IMR-90 (cell line): ENCODE data around the gene PEX16.

ENCODE experiments used
- CEBPB ChIP-seq: IDR thresholded peaks from 2 replicates; pipeline ENCODE4 v1.6.1; 2012; ENCODE audit warnings: low read depth, low read length, improper control_type of control experiment
- CTCF ChIP-seq: conservative IDR thresholded peaks from 2 replicates; pipeline ENCODE4 v1.5.1; 2012; ENCODE audit warnings: mild to moderate bottlenecking, low read depth, low read length, improper control_type of control experiment
- ELK1 ChIP-seq: fragments of 150-350 bp; IDR thresholded peaks from 2 replicates; pipeline ENCODE4 v1.6.1; 2016; ENCODE audit warnings: low read depth, mild to moderate bottlenecking, low read length, moderate library complexity, borderline replicate concordance
- RCOR1 ChIP-seq: IDR thresholded peaks from 2 replicates; pipeline ENCODE4 v1.6.1; 2012; ENCODE audit warnings: mild to moderate bottlenecking, low read length, improper control_type of control experiment; ENCODE audit not compliant: insufficient replicate concordance
- SMC3 ChIP-seq: fragments of 150-350 bp; IDR thresholded peaks from 2 replicates; pipeline ENCODE4 v1.6.1; 2016; ENCODE audit warnings: low read depth, mild to moderate bottlenecking, antibody characterized with exemption, low read length, moderate library complexity
- USF2 ChIP-seq: fragments of 150-350 bp; IDR thresholded peaks from 2 replicates; pipeline ENCODE4 v1.6.1; 2017; ENCODE audit warnings: mild to moderate bottlenecking, antibody characterized with exemption, low read length, low read depth

GRCh38 chr11:45880772-45881570 is 36.7 kb downstream of the PEX16 start:
- TF ChIP-seq CEBPB (no peak), CTCF (no peak), ELK1 (no peak), SMC3 (no peak), USF2 (no peak), RCOR1 (no peak)
